Hepatic stellate cell (primary cell): ENCODE measurements around the gene TTC32.
"Not testable (repeated sequence)": the region's sequence is repeated elsewhere in the genome, so short reads cannot be mapped to it uniquely, and the experiment has no call there.

ENCODE experiments used
- DNase-seq: peaks from one replicate; pipeline ENCODE4 v3.0.0; 2011; ENCODE audit warnings: low spot score

Gene TTC32

GRCh38 chr2:19899985-19900930 is 1.5 kb downstream of the TTC32 start:
- DNase-seq: no peak

- no peak for DNase-seq
Observed at GRCh38 chr2:19898592-19899329, 3.0 kb downstream of the TTC32 start.

GRCh38 chr2:19897623-19898245 is 4.0 kb downstream of the TTC32 start:
- DNase-seq: no peak

- DNase-seq: no peak
Observed at GRCh38 chr2:19895535-19895934, 6.2 kb downstream of the TTC32 start.

- DNase-seq: no peak
Observed at GRCh38 chr2:19894134-19894792, 7.5 kb downstream of the TTC32 start.

GRCh38 chr2:19893520-19894133 is 8.2 kb downstream of the TTC32 start:
- no peak for DNase-seq

- not testable (repeated sequence) for DNase-seq
Observed at GRCh38 chr2:19891971-19892370, 9.8 kb downstream of the TTC32 start.

GRCh38 chr2:19890104-19890503 is 11.7 kb downstream of the TTC32 start:
- no peak for DNase-seq

GRCh38 chr2:19888831-19889230 is 13.0 kb downstream of the TTC32 start:
- DNase-seq: no peak

GRCh38 chr2:19887510-19887909 is 14.3 kb downstream of the TTC32 start:
- no peak for DNase-seq

- no peak for DNase-seq
Observed at GRCh38 chr2:19886261-19886660, 15.5 kb downstream of the TTC32 start.

- DNase-seq: no peak
Observed at GRCh38 chr2:19885791-19886190, 16.0 kb downstream of the TTC32 start.

GRCh38 chr2:19883971-19884720 is 17.6 kb downstream of the TTC32 start:
- no peak for DNase-seq

- DNase-seq: no peak
Observed at GRCh38 chr2:19883486-19883885, 18.3 kb downstream of the TTC32 start.

GRCh38 chr2:19882286-19882685 is 19.5 kb downstream of the TTC32 start:
- DNase-seq: no peak

GRCh38 chr2:19881908-19882265 is 19.9 kb downstream of the TTC32 start:
- DNase-seq: no peak

- no peak for DNase-seq
Observed at GRCh38 chr2:19881221-19881907, 20.4 kb downstream of the TTC32 start.

- not testable (repeated sequence) for DNase-seq
Observed at GRCh38 chr2:19880191-19880590, 21.6 kb downstream of the TTC32 start.

- DNase-seq: peak; percentile 48
Observed at GRCh38 chr2:19879120-19879519, 22.7 kb downstream of the TTC32 start.

- no peak for DNase-seq
Observed at GRCh38 chr2:19878268-19879046, 23.3 kb downstream of the TTC32 start.
